Activated naive CD8-positive, alpha-beta T cell treated with anti-CD3 and anti-CD28 coated beads, Interleukin-2, amount 10 ng/mL, durations not matched to agents 7 days and 5 days (primary cell): Measurements from ENCODE around the gene SLC38A8. TPM values are rescaled to one million over a fixed set of nuclear protein-coding genes. Genes with fewer than 3 reads are reported as not detected.

Experiments
- ATAC-seq: fragments of 150-1000 bp; cut with Tn5 transposase; one replicate; pipeline ENCODE4 v1.10.0; 2021; ENCODE audit warnings: low read depth, moderate library complexity
- POLR2A ChIA-PET: fragments of 350-600 bp; sonication (Branson Sonifier 250); formaldehyde crosslinking; loops from one replicate; lab custom pipeline; 2021; ENCODE audit warnings: antibody characterized with exemption; lab: Charles Lee
- DNase-seq: peaks from one replicate; pipeline ENCODE4 v3.0.0; 2021
- H3K27ac Mint-ChIP-seq: one replicate; pipeline ENCODE4 v1.8.0; 2022; ENCODE audit warnings: mild to moderate bottlenecking, mixed read lengths
- H3K27me3 Mint-ChIP-seq: one replicate; pipeline ENCODE4 v1.8.0; 2022; ENCODE audit warnings: mild to moderate bottlenecking, moderate library complexity, mixed read lengths
- H3K36me3 Mint-ChIP-seq: one replicate; pipeline ENCODE4 v1.8.0; 2021; ENCODE audit warnings: mild to moderate bottlenecking, mixed read lengths
- H3K4me1 Mint-ChIP-seq: one replicate; pipeline ENCODE4 v1.8.0; 2021; ENCODE audit warnings: mixed read lengths
- H3K4me3 Mint-ChIP-seq: one replicate; pipeline ENCODE4 v1.8.0; 2022; ENCODE audit warnings: mild to moderate bottlenecking, moderate library complexity, mixed read lengths
- H3K9me3 Mint-ChIP-seq: one replicate; pipeline ENCODE4 v1.8.0; 2021; ENCODE audit warnings: mixed read lengths
- total RNA-seq, 2 experiments: library from RNA; stranded (reverse); gene quantifications; one replicate each; pipeline ENCODE4 v1.2.3, GENCODE V29; 2021

The SLC38A8 gene
- total RNA-seq, result not detected

- H3K27ac Mint-ChIP-seq, result no peak within 1 kb of the TSS
- no peaks in the 10 kb centered on the region for H3K9me3 Mint-ChIP-seq
- H3K36me3 Mint-ChIP-seq, result peaks cover 2% of the 10 kb centered on the region
- ATAC-seq, result no peak
- POLR2A ChIA-PET, result no interaction called here
- H3K27me3 Mint-ChIP-seq, result peaks cover 23% of the 10 kb centered on the region
- H3K4me3 Mint-ChIP-seq, result no peak within 1 kb of the TSS
- DNase-seq, result no peak
- H3K4me1 Mint-ChIP-seq, result no peaks in the 10 kb centered on the region
Measured at GRCh38 chr16:84042308-84042878, at the start of gene SLC38A8. Gene SLC38A8 (minus strand): TSS chr16:84042795. CDS start chr16:84042157, 638 bp downstream.

- ATAC-seq (no peak), DNase-seq (no peak)
- no peaks in the 10 kb centered on the region for H3K9me3 Mint-ChIP-seq
- POLR2A ChIA-PET, result no interaction called here
- peaks cover 29% of the 10 kb centered on the region for H3K4me1 Mint-ChIP-seq
- no peak overlapping the region for H3K27ac Mint-ChIP-seq
- no peaks in the 10 kb centered on the region for H3K27me3 Mint-ChIP-seq
- no peak overlapping the region for H3K4me3 Mint-ChIP-seq
- peaks cover 29% of the 10 kb centered on the region for H3K36me3 Mint-ChIP-seq
Measured at GRCh38 chr16:84091460-84091859, 48.9 kb upstream of the SLC38A8 start.

GRCh38 chr16:84090211-84090610, 47.6 kb upstream of the SLC38A8 start:
- H3K27me3 Mint-ChIP-seq, result no peaks in the 10 kb centered on the region
- peak overlapping the region; percentile 39 for H3K4me3 Mint-ChIP-seq
- no peaks in the 10 kb centered on the region for H3K9me3 Mint-ChIP-seq
- DNase-seq (no peak), ATAC-seq (no peak)
- H3K36me3 Mint-ChIP-seq, result peaks cover 35% of the 10 kb centered on the region
- peaks cover 38% of the 10 kb centered on the region for H3K4me1 Mint-ChIP-seq
- POLR2A ChIA-PET, result interaction anchor here (0.6 kb wide), 1 partner anchor 17 kb away, joined by 3 read pairs; no protein-coding TSS in a partner anchor
- H3K27ac Mint-ChIP-seq, result peak overlapping the region; percentile 79

GRCh38 chr16:84088695-84089395, 46.2 kb upstream of the SLC38A8 start:
- H3K9me3 Mint-ChIP-seq, result no peaks in the 10 kb centered on the region
- peaks cover 43% of the 10 kb centered on the region for H3K4me1 Mint-ChIP-seq
- no peaks in the 10 kb centered on the region for H3K27me3 Mint-ChIP-seq
- ATAC-seq (peak; percentile 71), DNase-seq (peak; percentile 52)
- H3K27ac Mint-ChIP-seq, result peak overlapping the region; percentile 73
- peak overlapping the region; percentile 35 for H3K4me3 Mint-ChIP-seq
- POLR2A ChIA-PET, result interaction anchor here (2.1 kb wide), 1 partner anchor 28 kb away, joined by 16 read pairs; the partner anchor contains the start of gene MBTPS1
- H3K36me3 Mint-ChIP-seq, result peaks cover 32% of the 10 kb centered on the region

GRCh38 chr16:84087466-84088151, 45.0 kb upstream of the SLC38A8 start:
- peak overlapping the region; percentile 2 for H3K27ac Mint-ChIP-seq
- POLR2A ChIA-PET, result interaction anchor here (1.2 to 2.1 kb wide), 3 partner anchors 29 to 102 kb away, joined by 3 to 16 read pairs (median 6); partner anchors contain the start of genes MBTPS1 and TAF1C
- DNase-seq (no peak), ATAC-seq (no peak)
- H3K9me3 Mint-ChIP-seq, result no peaks in the 10 kb centered on the region
- no peaks in the 10 kb centered on the region for H3K27me3 Mint-ChIP-seq
- peak overlapping the region; percentile 63 for H3K4me3 Mint-ChIP-seq
- H3K36me3 Mint-ChIP-seq, result peaks cover 31% of the 10 kb centered on the region
- H3K4me1 Mint-ChIP-seq, result peaks cover 43% of the 10 kb centered on the region

- POLR2A ChIA-PET, result interaction anchor here (1.2 to 1.3 kb wide), 2 partner anchors 100 to 103 kb away, joined by 3 to 6 read pairs; partner anchors contain the start of gene TAF1C
- H3K9me3 Mint-ChIP-seq, result no peaks in the 10 kb centered on the region
- H3K36me3 Mint-ChIP-seq, result peaks cover 30% of the 10 kb centered on the region
- peaks cover 43% of the 10 kb centered on the region for H3K4me1 Mint-ChIP-seq
- H3K4me3 Mint-ChIP-seq, result peak overlapping the region; percentile 22
- DNase-seq, result no peak
- H3K27ac Mint-ChIP-seq, result no peak overlapping the region
- no peak for ATAC-seq
- H3K27me3 Mint-ChIP-seq, result no peaks in the 10 kb centered on the region
Measured at GRCh38 chr16:84087001-84087400, 44.4 kb upstream of the SLC38A8 start.

GRCh38 chr16:84086341-84086740, 43.7 kb upstream of the SLC38A8 start:
- Mint-ChIP-seq H3K9me3 (no peaks in the 10 kb centered on the region), H3K36me3 (peaks cover 26% of the 10 kb centered on the region), H3K27ac (peak overlapping the region; percentile 47), H3K4me3 (no peak overlapping the region), H3K4me1 (peaks cover 43% of the 10 kb centered on the region), H3K27me3 (no peaks in the 10 kb centered on the region)
- no peak for ATAC-seq
- DNase-seq, result no peak
- POLR2A ChIA-PET, result no interaction called here

- Mint-ChIP-seq H3K36me3 (peaks cover 26% of the 10 kb centered on the region), H3K9me3 (no peaks in the 10 kb centered on the region), H3K4me3 (peak overlapping the region; percentile 57), H3K27ac (peak overlapping the region; percentile 47), H3K27me3 (no peaks in the 10 kb centered on the region), H3K4me1 (peaks cover 43% of the 10 kb centered on the region)
- POLR2A ChIA-PET, result no interaction called here
- ATAC-seq (no peak), DNase-seq (no peak)
Measured at GRCh38 chr16:84085773-84086172, 43.2 kb upstream of the SLC38A8 start.

GRCh38 chr16:84085271-84085667, 42.7 kb upstream of the SLC38A8 start:
- Mint-ChIP-seq H3K27ac (no peak overlapping the region), H3K4me1 (peaks cover 43% of the 10 kb centered on the region), H3K4me3 (peak overlapping the region; percentile 22), H3K27me3 (no peaks in the 10 kb centered on the region), H3K9me3 (no peaks in the 10 kb centered on the region), H3K36me3 (peaks cover 27% of the 10 kb centered on the region)
- DNase-seq (no peak), ATAC-seq (no peak)
- POLR2A ChIA-PET, result no interaction called here

GRCh38 chr16:84084570-84085270, 42.1 kb upstream of the SLC38A8 start:
- peak; percentile 63 for DNase-seq
- Mint-ChIP-seq H3K27ac (peak overlapping the region; percentile 38), H3K36me3 (peaks cover 27% of the 10 kb centered on the region), H3K4me3 (peak overlapping the region; percentile 22), H3K4me1 (peaks cover 41% of the 10 kb centered on the region), H3K9me3 (no peaks in the 10 kb centered on the region), H3K27me3 (no peaks in the 10 kb centered on the region)
- peak; percentile 81 for ATAC-seq
- POLR2A ChIA-PET, result interaction anchor here (0.6 to 0.8 kb wide), 2 partner anchors 32 to 102 kb away, joined by 3 to 4 read pairs; partner anchors contain the start of genes MBTPS1 and TAF1C

GRCh38 chr16:84082835-84083569, 40.4 kb upstream of the SLC38A8 start:
- Mint-ChIP-seq H3K9me3 (no peaks in the 10 kb centered on the region), H3K36me3 (peaks cover 17% of the 10 kb centered on the region), H3K27me3 (no peaks in the 10 kb centered on the region), H3K4me1 (peaks cover 25% of the 10 kb centered on the region), H3K4me3 (no peak overlapping the region), H3K27ac (no peak overlapping the region)
- no peak for ATAC-seq
- POLR2A ChIA-PET, result no interaction called here
- no peak for DNase-seq

- Mint-ChIP-seq H3K36me3 (peaks cover 14% of the 10 kb centered on the region), H3K9me3 (no peaks in the 10 kb centered on the region), H3K4me1 (peaks cover 18% of the 10 kb centered on the region), H3K27ac (no peak overlapping the region), H3K27me3 (no peaks in the 10 kb centered on the region), H3K4me3 (no peak overlapping the region)
- DNase-seq, result no peak
- ATAC-seq, result no peak
- POLR2A ChIA-PET, result no interaction called here
Measured at GRCh38 chr16:84082110-84082509, 39.5 kb upstream of the SLC38A8 start.
